ENCODE results near the gene RTTN. TPM values are rescaled to one million over a fixed set of nuclear protein-coding genes. Genes with fewer than 3 reads are reported as not detected.
"Not testable (repeated sequence)": the region's sequence is repeated elsewhere in the genome, so short reads cannot be mapped to it uniquely, and the experiment has no call there.

The RTTN gene
- total RNA-seq, 4 donors from 2014 or later: 10.8 to 58.1 (median 22.4) TPM

GRCh38 chr18:69980509-69980908 is 225.0 kb downstream of the RTTN start:
- H3K27me3 ChIP-seq: no peaks in the 10 kb centered on the region
- no peak for DNase-seq
- H3K4me1 ChIP-seq: no peaks in the 10 kb centered on the region
- intact Hi-C loops (cut with DNase I; ENCODE audit: low total_unique reads): no loop called here
- H3K9me3 ChIP-seq: peaks cover 0 to 5% of the 10 kb centered on the region in 2 donors
- H3K36me3 ChIP-seq: no peaks in the 10 kb centered on the region
- H3K27ac ChIP-seq: no peak overlapping the region
- H3K4me3 ChIP-seq: no peak overlapping the region
- TF ChIP-seq POLR2A (IDR thresholded peaks at IDR 0.05): no peak
- TF ChIP-seq, protein P1, sequence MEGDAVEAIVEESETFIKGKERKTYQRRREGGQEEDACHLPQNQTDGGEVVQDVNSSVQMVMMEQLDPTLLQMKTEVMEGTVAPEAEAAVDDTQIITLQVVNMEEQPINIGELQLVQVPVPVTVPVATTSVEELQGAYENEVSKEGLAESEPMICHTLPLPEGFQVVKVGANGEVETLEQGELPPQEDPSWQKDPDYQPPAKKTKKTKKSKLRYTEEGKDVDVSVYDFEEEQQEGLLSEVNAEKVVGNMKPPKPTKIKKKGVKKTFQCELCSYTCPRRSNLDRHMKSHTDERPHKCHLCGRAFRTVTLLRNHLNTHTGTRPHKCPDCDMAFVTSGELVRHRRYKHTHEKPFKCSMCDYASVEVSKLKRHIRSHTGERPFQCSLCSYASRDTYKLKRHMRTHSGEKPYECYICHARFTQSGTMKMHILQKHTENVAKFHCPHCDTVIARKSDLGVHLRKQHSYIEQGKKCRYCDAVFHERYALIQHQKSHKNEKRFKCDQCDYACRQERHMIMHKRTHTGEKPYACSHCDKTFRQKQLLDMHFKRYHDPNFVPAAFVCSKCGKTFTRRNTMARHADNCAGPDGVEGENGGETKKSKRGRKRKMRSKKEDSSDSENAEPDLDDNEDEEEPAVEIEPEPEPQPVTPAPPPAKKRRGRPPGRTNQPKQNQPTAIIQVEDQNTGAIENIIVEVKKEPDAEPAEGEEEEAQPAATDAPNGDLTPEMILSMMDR (IDR thresholded peaks at IDR 0.05): no peak

DNA sequence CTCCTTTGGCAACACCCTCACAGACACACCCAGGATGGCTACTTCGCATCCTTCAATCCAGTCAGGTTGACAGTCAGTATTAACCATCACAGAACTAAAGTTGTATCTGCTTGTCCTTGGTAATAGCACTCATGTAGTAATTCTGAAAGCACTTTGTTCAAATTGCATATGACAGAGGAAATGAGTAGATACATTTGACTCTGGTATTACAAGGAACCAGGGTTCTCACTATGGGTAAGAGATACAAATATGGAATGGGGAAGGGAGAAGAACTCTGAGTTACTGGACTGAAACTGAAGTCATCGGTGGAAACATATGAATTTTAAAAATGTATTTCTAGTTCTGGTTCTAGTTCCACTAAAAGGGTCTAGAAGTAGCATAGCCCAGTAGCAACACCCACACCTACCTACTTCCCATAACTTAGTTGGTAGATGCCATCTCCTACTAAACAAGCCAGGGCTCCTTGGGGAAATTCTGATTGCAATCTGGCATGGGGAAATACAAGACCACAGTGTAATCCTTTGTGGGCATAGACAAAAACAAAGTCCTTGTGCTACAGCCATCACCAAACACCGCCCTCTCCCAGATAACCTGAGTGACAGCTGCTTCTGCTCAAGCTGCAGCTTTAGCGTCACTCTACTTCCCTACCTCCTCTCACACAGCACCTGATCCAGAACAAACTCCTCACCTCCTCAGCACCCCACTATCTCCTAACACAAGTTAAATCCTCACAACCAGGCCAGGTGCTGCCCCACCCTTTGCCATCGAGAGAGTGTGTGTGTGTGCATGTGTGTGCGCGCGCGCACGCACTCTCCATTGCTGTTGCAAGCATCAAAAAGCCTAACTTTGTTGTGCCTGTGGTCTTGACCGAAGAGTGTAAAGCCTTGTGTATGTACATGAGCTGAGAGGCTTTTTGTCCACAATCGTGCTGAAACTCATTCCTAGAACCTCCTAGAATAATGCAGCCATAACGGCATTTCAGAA is 226.5 kb downstream of the RTTN start:
- TF ChIP-seq, protein P1 (IDR thresholded peaks at IDR 0.05): no peak
- no peak for TF ChIP-seq POLR2A (IDR thresholded peaks at IDR 0.05)
- Histone ChIP-seq H3K27me3 (no peaks in the 10 kb centered on the region), H3K4me3 (no peak overlapping the region), H3K4me1 (no peaks in the 10 kb centered on the region), H3K36me3 (no peaks in the 10 kb centered on the region), H3K27ac (no peak overlapping the region), H3K9me3 (peaks cover 0 to 5% of the 10 kb centered on the region in 2 donors)
- intact Hi-C loops (cut with DNase I; ENCODE audit: low total_unique reads): no loop called here
- no peak for DNase-seq

DNA sequence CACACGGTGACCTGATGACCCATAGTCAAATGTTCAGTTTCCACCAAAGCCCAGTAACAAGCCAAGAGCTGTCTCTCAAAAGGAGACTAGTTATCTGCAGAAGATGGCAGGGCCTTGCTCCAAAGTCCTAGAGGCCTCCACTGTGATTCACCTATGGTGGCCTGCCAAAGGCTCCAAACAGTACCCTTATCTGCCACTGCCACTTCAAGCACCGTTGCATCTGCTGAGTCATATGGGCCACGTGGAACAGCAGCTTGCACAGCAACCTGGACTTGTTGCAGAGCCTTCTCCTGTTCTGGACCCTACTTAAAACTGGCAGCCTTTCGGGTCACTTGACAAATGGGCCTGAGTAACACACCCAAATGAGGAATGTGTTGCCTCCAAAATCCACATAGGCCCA is 230.2 kb downstream of the RTTN start:
- intact Hi-C loops (cut with DNase I; ENCODE audit: low total_unique reads); H3K36me3 ChIP-seq; H3K27ac ChIP-seq; H3K9me3 ChIP-seq; H3K4me3 ChIP-seq; H3K27me3 ChIP-seq; DNase-seq; H3K4me1 ChIP-seq: not testable (repeated sequence)

- no peak for DNase-seq
- intact Hi-C loops (cut with DNase I; ENCODE audit: low total_unique reads): no loop called here
Measured at GRCh38 chr18:69974365-69974764, 231.1 kb downstream of the RTTN start.

GRCh38 chr18:69969491-69969890 is 236.0 kb downstream of the RTTN start:
- Histone ChIP-seq H3K36me3 (no peaks in the 10 kb centered on the region), H3K4me1 (no peaks in the 10 kb centered on the region), H3K27me3 (no peaks in the 10 kb centered on the region), H3K4me3 (no peak overlapping the region), H3K27ac (no peak overlapping the region), H3K9me3 (no peaks in the 10 kb centered on the region)
- DNase-seq: no peak
- intact Hi-C loops (cut with DNase I; ENCODE audit: low total_unique reads): no loop called here
- TF ChIP-seq, protein P1 (IDR thresholded peaks at IDR 0.05): no peak
- no peak for TF ChIP-seq POLR2A (IDR thresholded peaks at IDR 0.05)

More at GRCh38 chr18:69974365-69974764, 231.1 kb downstream of the RTTN start:
- no peaks in the 10 kb centered on the region for H3K27me3 ChIP-seq
- TF ChIP-seq, protein P1 (IDR thresholded peaks at IDR 0.05): no peak
- no peak for TF ChIP-seq POLR2A (IDR thresholded peaks at IDR 0.05)
- no peaks in the 10 kb centered on the region for H3K36me3 ChIP-seq
- H3K9me3 ChIP-seq: peaks cover 0 to 5% of the 10 kb centered on the region in 2 donors
- H3K4me3 ChIP-seq: no peak overlapping the region
- no peaks in the 10 kb centered on the region for H3K4me1 ChIP-seq
- no peak overlapping the region for H3K27ac ChIP-seq

Data from uterus (tissue), 4 donors.